ENCODE results near the gene EHD3. TPM values are rescaled to one million over a fixed set of nuclear protein-coding genes. Genes with fewer than 3 reads are reported as not detected.

EHD3 gene
- total RNA-seq, 1 experiment from 2014 or later: 4.0 TPM

- DNase-seq (ENCODE audit: low spot score): peak; percentile 75
Measured at GRCh38 chr2:31235504-31235902, 1.6 kb downstream of the EHD3 start.

- no peak for DNase-seq (ENCODE audit: low spot score)
Measured at GRCh38 chr2:31236433-31237205, 2.7 kb downstream of the EHD3 start.

GRCh38 chr2:31237348-31238017 lies 3.5 kb downstream of the EHD3 start:
- no peak for DNase-seq (ENCODE audit: low spot score)

GRCh38 chr2:31238126-31238905 lies 4.4 kb downstream of the EHD3 start:
- no peak for DNase-seq (ENCODE audit: low spot score)

GRCh38 chr2:31238906-31239592 lies 5.1 kb downstream of the EHD3 start:
- DNase-seq (ENCODE audit: low spot score): no peak

- peak; percentile 35 for DNase-seq (ENCODE audit: low spot score)
Measured at GRCh38 chr2:31239593-31240177, 5.7 kb downstream of the EHD3 start.

GRCh38 chr2:31240381-31241365 lies 6.7 kb downstream of the EHD3 start:
- DNase-seq (ENCODE audit: low spot score): no peak

GRCh38 chr2:31241625-31242270 lies 7.8 kb downstream of the EHD3 start:
- no peak for DNase-seq (ENCODE audit: low spot score)

GRCh38 chr2:31243053-31243452 lies 9.1 kb downstream of the EHD3 start:
- no peak for DNase-seq (ENCODE audit: low spot score)

- DNase-seq (ENCODE audit: low spot score): no peak
Measured at GRCh38 chr2:31244101-31244500, 10.1 kb downstream of the EHD3 start.

- peak; percentile 24 for DNase-seq (ENCODE audit: low spot score)
Measured at GRCh38 chr2:31246184-31246852, 12.4 kb downstream of the EHD3 start.

- peak; percentile 79 for DNase-seq (ENCODE audit: low spot score)
Measured at GRCh38 chr2:31247711-31248110, 13.8 kb downstream of the EHD3 start.

GRCh38 chr2:31248139-31248538 lies 14.2 kb downstream of the EHD3 start:
- DNase-seq (ENCODE audit: low spot score): no peak

GRCh38 chr2:31249009-31249690 lies 15.2 kb downstream of the EHD3 start:
- no peak for DNase-seq (ENCODE audit: low spot score)

GRCh38 chr2:31251018-31251417 lies 17.1 kb downstream of the EHD3 start:
- DNase-seq (ENCODE audit: low spot score): no peak

- no peak for DNase-seq (ENCODE audit: low spot score)
Measured at GRCh38 chr2:31251851-31252250, 17.9 kb downstream of the EHD3 start.

- DNase-seq (ENCODE audit: low spot score): peak; percentile 67
Measured at GRCh38 chr2:31253356-31254131, 19.6 kb downstream of the EHD3 start.
